Loucy (cell line): ENCODE measurements around the gene POLR3G.

Source experiments
- EZH2phosphoT487 ChIP-seq: fragments of 200-600 bp; IDR thresholded peaks from 2 replicates; pipeline ENCODE4 v1.6.1; 2018; ENCODE audit warnings: antibody characterized with exemption, mild to moderate bottlenecking, moderate library complexity, borderline replicate concordance
- TF ChIP-seq, protein P1 (sequence below): fragments of 200-600 bp; sonication (generic); conservative IDR thresholded peaks from 2 replicates; pipeline ENCODE4 v1.5.1; 2014; ENCODE audit warnings: mild to moderate bottlenecking, antibody characterized with exemption, low read length

DNA sequence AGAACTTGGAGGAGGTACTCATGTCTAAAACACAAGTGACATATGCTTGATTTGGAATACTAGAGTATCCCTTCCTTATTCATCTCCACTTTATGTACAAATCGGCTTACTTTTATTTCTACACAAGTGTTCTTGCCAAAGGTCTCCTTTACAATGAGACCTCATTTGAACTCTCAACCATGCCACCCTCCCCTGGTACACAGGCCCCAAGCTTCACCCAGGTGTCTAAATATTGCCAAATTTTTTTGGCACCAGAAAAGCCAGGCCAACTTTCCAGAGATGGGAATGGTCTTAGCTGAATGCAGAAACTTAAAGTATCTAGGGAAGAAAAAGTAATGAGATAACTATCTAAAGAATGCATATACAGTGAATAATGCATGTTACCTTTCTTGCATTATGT lies 35.8 kb downstream of the POLR3G start:
- TF ChIP-seq, protein P1, sequence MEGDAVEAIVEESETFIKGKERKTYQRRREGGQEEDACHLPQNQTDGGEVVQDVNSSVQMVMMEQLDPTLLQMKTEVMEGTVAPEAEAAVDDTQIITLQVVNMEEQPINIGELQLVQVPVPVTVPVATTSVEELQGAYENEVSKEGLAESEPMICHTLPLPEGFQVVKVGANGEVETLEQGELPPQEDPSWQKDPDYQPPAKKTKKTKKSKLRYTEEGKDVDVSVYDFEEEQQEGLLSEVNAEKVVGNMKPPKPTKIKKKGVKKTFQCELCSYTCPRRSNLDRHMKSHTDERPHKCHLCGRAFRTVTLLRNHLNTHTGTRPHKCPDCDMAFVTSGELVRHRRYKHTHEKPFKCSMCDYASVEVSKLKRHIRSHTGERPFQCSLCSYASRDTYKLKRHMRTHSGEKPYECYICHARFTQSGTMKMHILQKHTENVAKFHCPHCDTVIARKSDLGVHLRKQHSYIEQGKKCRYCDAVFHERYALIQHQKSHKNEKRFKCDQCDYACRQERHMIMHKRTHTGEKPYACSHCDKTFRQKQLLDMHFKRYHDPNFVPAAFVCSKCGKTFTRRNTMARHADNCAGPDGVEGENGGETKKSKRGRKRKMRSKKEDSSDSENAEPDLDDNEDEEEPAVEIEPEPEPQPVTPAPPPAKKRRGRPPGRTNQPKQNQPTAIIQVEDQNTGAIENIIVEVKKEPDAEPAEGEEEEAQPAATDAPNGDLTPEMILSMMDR, result no peak
- no peak for TF ChIP-seq EZH2phosphoT487
